Muscle of arm (tissue), 12 donors: ENCODE measurements around the gene CCK. TPM values are rescaled to one million over a fixed set of nuclear protein-coding genes. Genes with fewer than 3 reads are reported as not detected.

Source experiments
- DNase-seq: peaks from one replicate; pipeline ENCODE4 v3.0.0-alpha.2; 2013
- polyA plus RNA-seq, 12 donors: library from polyadenylated mRNA; unstranded; fragments of 120-200 nt; gene quantifications; one replicate each; pipeline ENCODE4 v1.2.1, GENCODE V29; 2013; ENCODE audit not compliant: insufficient read length in 12 of 12

The CCK gene
- polyA plus RNA-seq, 12 donors = 3.9 to 13.2 (median 7.7) TPM; not detected in 2

GRCh38 chr3:42273361-42273760 is 7.4 kb upstream of the CCK start:
- DNase-seq = no peak

GRCh38 chr3:42271786-42272185 is 5.8 kb upstream of the CCK start:
- no peak for DNase-seq

- DNase-seq = no peak
Observed at GRCh38 chr3:42270561-42270960, 4.6 kb upstream of the CCK start.

GRCh38 chr3:42269647-42270046 is 3.7 kb upstream of the CCK start:
- no peak for DNase-seq

GRCh38 chr3:42267878-42268277 is 1.9 kb upstream of the CCK start:
- DNase-seq = no peak

GRCh38 chr3:42265059-42265991 is 660 bp downstream of the CCK start:
- DNase-seq = peak; percentile 41

- no peak for DNase-seq
Observed at GRCh38 chr3:42264399-42265058, 1.5 kb downstream of the CCK start.

- no peak for DNase-seq
Observed at GRCh38 chr3:42263354-42264346, 2.3 kb downstream of the CCK start.

GRCh38 chr3:42262525-42262924 is 3.5 kb downstream of the CCK start:
- no peak for DNase-seq

- no peak for DNase-seq
Observed at GRCh38 chr3:42257007-42257406, 9.0 kb downstream of the CCK start.

GRCh38 chr3:42256135-42256819 is 9.7 kb downstream of the CCK start:
- no peak for DNase-seq

GRCh38 chr3:42254566-42254965 is 11.4 kb downstream of the CCK start:
- no peak for DNase-seq

GRCh38 chr3:42250761-42251160 is 15.2 kb downstream of the CCK start:
- DNase-seq = no peak

- peak; percentile 70 for DNase-seq
Observed at GRCh38 chr3:42247576-42248027, 18.4 kb downstream of the CCK start.

GRCh38 chr3:42246091-42246490 is 19.9 kb downstream of the CCK start:
- no peak for DNase-seq

GRCh38 chr3:42236611-42237010 is 29.4 kb downstream of the CCK start:
- no peak for DNase-seq

- DNase-seq = no peak
Observed at GRCh38 chr3:42235532-42235931, 30.5 kb downstream of the CCK start.

- no peak for DNase-seq
Observed at GRCh38 chr3:42230860-42231259, 35.1 kb downstream of the CCK start.

- DNase-seq = peak; percentile 49
Observed at GRCh38 chr3:42229942-42230688, 35.9 kb downstream of the CCK start.

GRCh38 chr3:42229266-42229941 is 36.6 kb downstream of the CCK start:
- no peak for DNase-seq
